ENCODE results near the gene PGM3. TPM values are rescaled to one million over a fixed set of nuclear protein-coding genes. Genes with fewer than 3 reads are reported as not detected.

PGM3 gene
- total RNA-seq, 1 donor from 2014 or later = 37.3 TPM

DNA sequence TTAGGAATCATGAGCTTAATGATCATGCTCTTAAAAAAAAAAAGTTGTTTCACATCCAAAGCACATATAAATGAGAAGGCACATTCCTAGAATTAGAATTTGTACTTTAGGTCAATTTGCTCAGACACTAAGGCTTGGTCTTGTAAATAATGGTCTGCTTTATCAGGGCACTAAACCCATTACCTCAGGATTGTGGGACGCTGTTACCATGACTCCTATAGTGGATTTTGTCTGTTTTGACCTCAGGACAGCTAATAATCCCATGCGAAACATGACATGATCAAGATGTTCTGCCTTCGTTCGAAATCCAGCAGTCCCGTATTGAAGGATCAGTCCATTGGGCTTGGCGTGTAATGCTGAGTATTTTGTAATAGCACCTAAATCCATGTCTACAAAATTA lies 2.4 kb downstream of the PGM3 start:
- Histone ChIP-seq H3K9me3 (no peaks in the 10 kb centered on the region), H3K4me3 (no peak overlapping the region), H3K27me3 (no peaks in the 10 kb centered on the region), H3K27ac (no peak overlapping the region), H3K36me3 (peaks cover 39% of the 10 kb centered on the region), H3K4me1 (peaks cover 12% of the 10 kb centered on the region)
- TF ChIP-seq, protein P1, sequence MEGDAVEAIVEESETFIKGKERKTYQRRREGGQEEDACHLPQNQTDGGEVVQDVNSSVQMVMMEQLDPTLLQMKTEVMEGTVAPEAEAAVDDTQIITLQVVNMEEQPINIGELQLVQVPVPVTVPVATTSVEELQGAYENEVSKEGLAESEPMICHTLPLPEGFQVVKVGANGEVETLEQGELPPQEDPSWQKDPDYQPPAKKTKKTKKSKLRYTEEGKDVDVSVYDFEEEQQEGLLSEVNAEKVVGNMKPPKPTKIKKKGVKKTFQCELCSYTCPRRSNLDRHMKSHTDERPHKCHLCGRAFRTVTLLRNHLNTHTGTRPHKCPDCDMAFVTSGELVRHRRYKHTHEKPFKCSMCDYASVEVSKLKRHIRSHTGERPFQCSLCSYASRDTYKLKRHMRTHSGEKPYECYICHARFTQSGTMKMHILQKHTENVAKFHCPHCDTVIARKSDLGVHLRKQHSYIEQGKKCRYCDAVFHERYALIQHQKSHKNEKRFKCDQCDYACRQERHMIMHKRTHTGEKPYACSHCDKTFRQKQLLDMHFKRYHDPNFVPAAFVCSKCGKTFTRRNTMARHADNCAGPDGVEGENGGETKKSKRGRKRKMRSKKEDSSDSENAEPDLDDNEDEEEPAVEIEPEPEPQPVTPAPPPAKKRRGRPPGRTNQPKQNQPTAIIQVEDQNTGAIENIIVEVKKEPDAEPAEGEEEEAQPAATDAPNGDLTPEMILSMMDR (IDR thresholded peaks at IDR 0.05) = no peak
- ATAC-seq = no peak
- DNase-seq = no peak
- intact Hi-C loops (cut with DNase I) = no loop called here

DNA sequence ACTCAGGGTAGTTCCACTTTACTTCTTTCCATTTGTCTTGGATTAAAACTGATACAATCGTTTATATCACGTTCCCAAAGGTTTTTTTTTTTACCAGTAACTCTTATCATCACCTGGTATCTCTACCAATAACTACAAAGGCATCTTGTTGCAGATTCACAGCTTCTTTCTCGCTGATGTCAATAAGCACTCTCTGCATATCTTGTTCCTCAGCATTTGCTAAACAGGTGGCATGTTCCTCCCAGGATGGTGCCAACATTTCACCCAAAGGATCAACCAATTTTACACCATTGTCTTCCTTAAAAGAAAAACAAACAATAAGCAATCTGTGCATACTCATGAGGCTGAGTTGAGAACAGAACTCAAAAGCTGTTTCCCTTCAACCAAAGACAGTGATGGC lies 4.6 kb downstream of the PGM3 start:
- Histone ChIP-seq H3K27ac (no peak overlapping the region), H3K27me3 (no peaks in the 10 kb centered on the region), H3K9me3 (no peaks in the 10 kb centered on the region), H3K36me3 (peaks cover 50% of the 10 kb centered on the region), H3K4me1 (peaks cover 12% of the 10 kb centered on the region), H3K4me3 (no peak overlapping the region)
- ATAC-seq (no peak), DNase-seq (no peak)
- TF ChIP-seq, protein P1 (IDR thresholded peaks at IDR 0.05) = no peak
- intact Hi-C loops (cut with DNase I) = no loop called here

DNA sequence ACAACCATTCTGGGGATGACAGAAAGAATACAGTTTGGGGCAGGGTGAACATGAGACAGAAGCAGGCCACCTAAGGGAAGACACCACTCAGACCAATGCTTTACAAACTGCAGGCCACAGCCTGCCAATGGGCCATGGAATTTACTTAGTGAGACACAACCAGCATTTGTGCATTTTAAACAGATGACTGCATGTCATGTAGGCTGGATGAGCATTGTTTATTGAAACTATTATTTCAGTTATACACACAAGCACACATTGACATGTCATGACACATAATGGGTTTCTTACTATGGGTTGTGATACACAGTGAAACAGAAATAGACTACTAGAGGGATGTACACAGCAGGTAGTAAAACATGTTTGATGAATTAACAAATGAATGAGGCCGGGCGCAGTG lies 8.0 kb downstream of the PGM3 start:
- H3K4me1 ChIP-seq = peaks cover 6% of the 10 kb centered on the region
- ATAC-seq (no peak), DNase-seq (no peak)
- no peaks in the 10 kb centered on the region for H3K9me3 ChIP-seq
- TF ChIP-seq, protein P1 (IDR thresholded peaks at IDR 0.05) = no peak
- peaks cover 83% of the 10 kb centered on the region for H3K36me3 ChIP-seq
- intact Hi-C loops (cut with DNase I) = no loop called here
- no peak overlapping the region for H3K4me3 ChIP-seq
- H3K27ac ChIP-seq = no peak overlapping the region
- no peaks in the 10 kb centered on the region for H3K27me3 ChIP-seq

DNA sequence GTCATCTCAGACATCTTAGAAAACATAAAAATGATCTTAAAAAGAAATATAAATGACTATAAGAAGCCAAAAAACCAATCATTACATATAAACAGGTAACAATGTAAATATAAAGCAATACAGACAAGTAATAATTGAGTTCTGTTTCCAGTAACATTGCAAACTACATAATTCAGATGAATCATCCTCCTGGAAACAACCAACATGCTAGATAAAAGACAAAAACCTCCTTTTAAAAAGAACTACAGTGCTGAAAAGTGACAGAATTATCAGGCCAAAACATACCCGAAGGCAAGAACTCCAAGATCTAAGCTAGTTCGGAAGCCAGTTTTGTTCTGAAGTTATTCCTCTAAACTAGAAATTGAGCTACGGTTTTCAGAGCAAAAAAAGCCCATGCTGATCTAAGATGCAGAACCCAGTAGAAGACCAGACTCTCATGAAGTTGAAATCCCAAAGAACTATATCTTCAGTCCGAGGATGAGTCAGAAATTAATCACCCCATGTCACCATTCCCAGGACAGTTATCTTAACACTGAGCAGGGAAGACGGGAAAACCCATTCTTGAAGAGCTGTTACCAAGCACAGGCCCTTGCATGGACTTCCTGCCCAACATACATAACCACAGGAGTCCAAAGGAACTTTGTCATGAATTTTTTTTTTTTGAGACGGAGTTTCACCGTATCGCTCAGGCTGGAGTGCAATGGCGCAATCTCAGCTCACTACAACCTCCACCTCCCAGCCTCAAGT lies 9.8 kb downstream of the PGM3 start:
- Histone ChIP-seq H3K27me3 (no peaks in the 10 kb centered on the region), H3K36me3 (peaks cover 79% of the 10 kb centered on the region), H3K27ac (no peak overlapping the region), H3K4me3 (no peak overlapping the region), H3K9me3 (no peaks in the 10 kb centered on the region), H3K4me1 (no peaks in the 10 kb centered on the region)
- intact Hi-C loops (cut with DNase I) = no loop called here
- ATAC-seq = peak; percentile 52
- TF ChIP-seq, protein P1 (IDR thresholded peaks at IDR 0.05) = no peak
- no peak for DNase-seq

DNA sequence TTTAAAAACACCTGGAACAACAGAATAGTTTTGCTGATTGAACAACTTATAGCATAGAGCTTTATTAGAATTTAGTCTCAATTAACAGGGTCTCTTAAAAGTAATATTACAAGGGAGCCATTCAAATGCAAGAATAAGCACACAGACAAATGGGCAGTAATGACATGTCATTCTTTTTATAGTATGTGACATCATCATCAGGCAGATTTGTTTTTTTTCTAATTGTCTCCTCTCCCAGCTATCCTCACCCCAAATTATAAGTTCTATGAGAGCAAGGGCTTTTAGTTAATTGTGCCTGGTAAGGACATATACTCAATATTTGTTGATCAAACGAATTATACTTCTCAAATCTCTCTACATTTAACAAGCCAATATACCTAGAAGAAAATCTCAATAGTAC lies 11.0 kb downstream of the PGM3 start:
- intact Hi-C loops (cut with DNase I) = no loop called here
- no peak overlapping the region for H3K4me3 ChIP-seq
- DNase-seq = no peak
- H3K4me1 ChIP-seq = no peaks in the 10 kb centered on the region
- H3K36me3 ChIP-seq = peaks cover 82% of the 10 kb centered on the region
- no peak for ATAC-seq
- no peak overlapping the region for H3K27ac ChIP-seq
- H3K27me3 ChIP-seq = no peaks in the 10 kb centered on the region
- H3K9me3 ChIP-seq = no peaks in the 10 kb centered on the region
- TF ChIP-seq, protein P1 (IDR thresholded peaks at IDR 0.05) = no peak

All from upper lobe of right lung (tissue), 1 donor.